Activated T-cell treated with anti-CD3 and anti-CD28 coated beads, Interleukin-2, amount 50 U/mL, for 72 hours (primary cell): Measurements from ENCODE around the gene MYBPH. TPM values are rescaled to one million over a fixed set of nuclear protein-coding genes. Genes with fewer than 3 reads are reported as not detected.

Experiments
- ATAC-seq, 2 donors: fragments of 150-1000 bp; cut with Tn5 transposase; replicated peaks in 1 of 2; 2 replicates each; pipeline ENCODE4 v1.10.0; 2021; ENCODE audit warnings: moderate library complexity in 2 of 2, mild to moderate bottlenecking in 1 of 2
- DNase-seq, 2 donors: peaks; one replicate each; pipeline ENCODE4 v3.0.0; 2021 to 2022; ENCODE audit warnings: mixed read lengths in 1 of 2
- H3K27ac Mint-ChIP-seq: one replicate; pipeline ENCODE4 v1.8.0; 2022; ENCODE audit warnings: mild to moderate bottlenecking, moderate library complexity, mixed read lengths
- H3K27me3 Mint-ChIP-seq: one replicate; pipeline ENCODE4 v1.8.0; 2022; ENCODE audit warnings: low read depth, mixed read lengths
- H3K36me3 Mint-ChIP-seq, 2 donors: one replicate each; pipeline ENCODE4 v1.8.0; 2022; ENCODE audit warnings: mixed read lengths in 2 of 2, mild to moderate bottlenecking in 1 of 2; ENCODE audit not compliant: insufficient read depth in 2 of 2
- H3K4me1 Mint-ChIP-seq: one replicate; pipeline ENCODE4 v1.8.0; 2022; ENCODE audit warnings: low read depth, mixed read lengths
- H3K4me3 Mint-ChIP-seq, 2 donors: one replicate each; pipeline ENCODE4 v1.8.0; 2022; ENCODE audit warnings: mild to moderate bottlenecking in 2 of 2, mixed read lengths in 2 of 2, moderate library complexity in 2 of 2
- H3K9me3 Mint-ChIP-seq, 2 donors: one replicate each; pipeline ENCODE4 v1.8.0; 2022; ENCODE audit warnings: mixed read lengths in 2 of 2
- total RNA-seq, 2 donors: library from RNA; stranded (reverse); gene quantifications; one replicate each; pipeline ENCODE4 v1.2.3, GENCODE V29; 2022

MYBPH gene
- total RNA-seq, 2 donors from 2014 or later = not detected

GRCh38 chr1:203172184-203173010 is 3.2 kb downstream of the MYBPH start:
- no peaks in the 10 kb centered on the region for H3K4me1 Mint-ChIP-seq
- H3K36me3 Mint-ChIP-seq = no peaks in the 10 kb centered on the region
- no peak overlapping the region for H3K27ac Mint-ChIP-seq
- no peaks in the 10 kb centered on the region for H3K27me3 Mint-ChIP-seq
- no peak overlapping the region for H3K4me3 Mint-ChIP-seq
- no peaks in the 10 kb centered on the region for H3K9me3 Mint-ChIP-seq
- peak; percentile 53 to 60 for ATAC-seq
- peak; percentile 56 to 61 for DNase-seq

DNA sequence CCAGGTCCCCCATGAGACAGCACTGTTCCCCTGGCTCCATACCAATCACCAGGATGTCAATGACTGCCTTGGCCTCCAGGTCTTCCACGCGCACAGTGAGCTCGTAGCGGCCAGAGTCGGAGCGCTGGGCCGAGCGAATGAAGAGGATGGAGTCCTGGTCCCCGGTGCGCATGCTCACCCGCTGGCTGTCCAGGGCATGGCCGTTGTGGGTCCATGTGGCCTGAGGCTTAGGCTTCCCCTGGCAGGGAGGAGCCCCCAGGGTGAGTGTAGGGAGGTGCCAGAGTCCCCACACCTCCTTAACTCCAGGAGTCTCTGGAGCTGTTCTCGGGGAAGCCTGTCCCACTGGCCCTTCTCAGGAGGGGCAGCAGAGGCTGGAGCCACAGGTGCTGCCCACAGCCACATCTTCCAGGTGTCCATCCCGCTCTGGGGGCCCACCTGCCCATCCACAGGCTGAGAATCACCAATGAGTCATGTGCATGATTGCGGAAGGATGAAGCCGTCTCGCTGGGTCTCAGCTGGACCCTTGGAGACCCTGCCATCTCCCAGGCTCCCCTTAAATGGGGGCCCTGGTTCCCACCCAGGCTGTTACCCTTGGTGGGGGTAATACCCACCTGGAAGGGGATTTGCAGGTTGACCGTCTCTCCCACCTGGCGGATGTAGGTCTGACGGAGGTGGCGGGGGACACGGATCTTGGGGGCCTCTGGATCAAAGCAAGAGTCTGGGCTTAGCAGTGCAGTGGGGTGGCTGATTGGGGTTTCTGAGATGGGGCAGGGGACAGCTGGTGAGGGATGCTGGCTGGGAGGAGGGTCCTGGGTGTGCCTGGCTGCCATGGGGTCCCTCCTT is 4.1 kb downstream of the MYBPH start:
- Mint-ChIP-seq H3K4me1 (no peaks in the 10 kb centered on the region), H3K36me3 (no peaks in the 10 kb centered on the region), H3K27ac (no peak overlapping the region), H3K27me3 (no peaks in the 10 kb centered on the region), H3K9me3 (no peaks in the 10 kb centered on the region), H3K4me3 (no peak overlapping the region)
- no peak for ATAC-seq
- DNase-seq = no peak

GRCh38 chr1:203170625-203171330 is 4.8 kb downstream of the MYBPH start:
- H3K27me3 Mint-ChIP-seq = no peaks in the 10 kb centered on the region
- ATAC-seq (no peak), DNase-seq (no peak)
- no peak overlapping the region for H3K27ac Mint-ChIP-seq
- no peaks in the 10 kb centered on the region for H3K4me1 Mint-ChIP-seq
- H3K4me3 Mint-ChIP-seq = no peak overlapping the region
- H3K9me3 Mint-ChIP-seq = no peaks in the 10 kb centered on the region
- no peaks in the 10 kb centered on the region for H3K36me3 Mint-ChIP-seq

- no peak for DNase-seq
- Mint-ChIP-seq H3K27ac (no peak overlapping the region), H3K4me1 (no peaks in the 10 kb centered on the region), H3K4me3 (no peak overlapping the region), H3K27me3 (no peaks in the 10 kb centered on the region), H3K36me3 (no peaks in the 10 kb centered on the region), H3K9me3 (no peaks in the 10 kb centered on the region)
- ATAC-seq = no peak
Measured at GRCh38 chr1:203169770-203170520, 5.7 kb downstream of the MYBPH start.

- H3K36me3 Mint-ChIP-seq = no peaks in the 10 kb centered on the region
- H3K27me3 Mint-ChIP-seq = peaks cover 6% of the 10 kb centered on the region
- DNase-seq = no peak
- no peak for ATAC-seq
- no peak overlapping the region for H3K4me3 Mint-ChIP-seq
- no peaks in the 10 kb centered on the region for H3K9me3 Mint-ChIP-seq
- no peaks in the 10 kb centered on the region for H3K4me1 Mint-ChIP-seq
- no peak overlapping the region for H3K27ac Mint-ChIP-seq
Measured at GRCh38 chr1:203168991-203169390, 6.6 kb downstream of the MYBPH start.

GRCh38 chr1:203168256-203168786 is 7.3 kb downstream of the MYBPH start:
- Mint-ChIP-seq H3K9me3 (no peaks in the 10 kb centered on the region), H3K27ac (no peak overlapping the region), H3K27me3 (peaks cover 6% of the 10 kb centered on the region), H3K4me1 (no peaks in the 10 kb centered on the region), H3K4me3 (no peak overlapping the region), H3K36me3 (no peaks in the 10 kb centered on the region)
- DNase-seq (no peak), ATAC-seq (no peak)

GRCh38 chr1:203167913-203168200 is 7.8 kb downstream of the MYBPH start:
- no peak for DNase-seq
- Mint-ChIP-seq H3K27me3 (peaks cover 8% of the 10 kb centered on the region), H3K27ac (no peak overlapping the region), H3K9me3 (no peaks in the 10 kb centered on the region), H3K36me3 (no peaks in the 10 kb centered on the region), H3K4me3 (no peak overlapping the region), H3K4me1 (no peaks in the 10 kb centered on the region)
- no peak for ATAC-seq

GRCh38 chr1:203167026-203167912 is 8.4 kb downstream of the MYBPH start:
- ATAC-seq (no peak), DNase-seq (no peak)
- H3K4me3 Mint-ChIP-seq = no peak overlapping the region
- no peak overlapping the region for H3K27ac Mint-ChIP-seq
- H3K9me3 Mint-ChIP-seq = no peaks in the 10 kb centered on the region
- no peaks in the 10 kb centered on the region for H3K36me3 Mint-ChIP-seq
- H3K27me3 Mint-ChIP-seq = peaks cover 13% of the 10 kb centered on the region
- H3K4me1 Mint-ChIP-seq = no peaks in the 10 kb centered on the region

DNA sequence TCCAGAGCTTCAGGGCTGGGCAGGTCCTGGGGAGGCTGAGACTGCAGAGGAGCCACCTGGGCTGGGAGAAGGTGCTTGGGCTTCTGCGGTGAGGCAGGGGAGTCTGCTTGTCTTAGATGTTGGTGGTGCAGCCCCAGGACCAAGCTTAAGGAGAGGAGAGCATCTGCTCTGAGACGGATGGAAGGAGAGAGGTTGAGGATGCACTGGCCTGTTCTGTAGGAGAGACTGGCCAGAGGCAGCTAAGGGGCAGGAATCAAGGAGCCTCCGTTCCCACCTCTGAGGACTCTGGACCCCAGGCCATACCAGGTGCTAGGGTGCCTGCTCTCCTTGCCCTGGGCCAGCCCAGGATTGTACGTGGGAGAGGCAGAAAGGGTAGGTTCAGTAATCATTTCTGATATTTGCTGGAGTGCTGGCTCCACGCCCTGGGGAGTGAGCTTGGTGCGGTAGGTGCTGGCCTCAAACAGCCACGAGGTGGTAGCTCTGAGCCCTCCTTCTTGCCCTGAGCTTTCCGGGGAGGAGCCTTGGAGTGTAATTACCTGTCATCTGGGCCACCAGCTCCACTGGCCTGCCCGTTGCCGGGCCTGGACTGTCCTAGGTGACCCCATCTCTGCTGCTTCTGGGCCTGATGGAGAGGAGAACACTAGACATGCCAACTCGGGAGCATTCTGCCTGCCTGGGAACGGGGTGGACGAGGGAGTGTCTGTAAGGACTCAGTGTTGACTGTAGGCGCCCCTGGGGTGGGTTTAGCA is 9.3 kb downstream of the MYBPH start:
- no peaks in the 10 kb centered on the region for H3K4me1 Mint-ChIP-seq
- H3K9me3 Mint-ChIP-seq = no peaks in the 10 kb centered on the region
- DNase-seq (no peak), ATAC-seq (peak in 1 of 2 donors; percentile 24)
- no peak overlapping the region for H3K4me3 Mint-ChIP-seq
- H3K36me3 Mint-ChIP-seq = no peaks in the 10 kb centered on the region
- H3K27ac Mint-ChIP-seq = no peak overlapping the region
- H3K27me3 Mint-ChIP-seq = peaks cover 13% of the 10 kb centered on the region

GRCh38 chr1:203165800-203166161 is 9.8 kb downstream of the MYBPH start:
- DNase-seq (no peak), ATAC-seq (no peak)
- Mint-ChIP-seq H3K9me3 (no peaks in the 10 kb centered on the region), H3K4me1 (no peaks in the 10 kb centered on the region), H3K36me3 (no peaks in the 10 kb centered on the region), H3K27ac (no peak overlapping the region), H3K4me3 (no peak overlapping the region), H3K27me3 (peaks cover 13% of the 10 kb centered on the region)

DNA sequence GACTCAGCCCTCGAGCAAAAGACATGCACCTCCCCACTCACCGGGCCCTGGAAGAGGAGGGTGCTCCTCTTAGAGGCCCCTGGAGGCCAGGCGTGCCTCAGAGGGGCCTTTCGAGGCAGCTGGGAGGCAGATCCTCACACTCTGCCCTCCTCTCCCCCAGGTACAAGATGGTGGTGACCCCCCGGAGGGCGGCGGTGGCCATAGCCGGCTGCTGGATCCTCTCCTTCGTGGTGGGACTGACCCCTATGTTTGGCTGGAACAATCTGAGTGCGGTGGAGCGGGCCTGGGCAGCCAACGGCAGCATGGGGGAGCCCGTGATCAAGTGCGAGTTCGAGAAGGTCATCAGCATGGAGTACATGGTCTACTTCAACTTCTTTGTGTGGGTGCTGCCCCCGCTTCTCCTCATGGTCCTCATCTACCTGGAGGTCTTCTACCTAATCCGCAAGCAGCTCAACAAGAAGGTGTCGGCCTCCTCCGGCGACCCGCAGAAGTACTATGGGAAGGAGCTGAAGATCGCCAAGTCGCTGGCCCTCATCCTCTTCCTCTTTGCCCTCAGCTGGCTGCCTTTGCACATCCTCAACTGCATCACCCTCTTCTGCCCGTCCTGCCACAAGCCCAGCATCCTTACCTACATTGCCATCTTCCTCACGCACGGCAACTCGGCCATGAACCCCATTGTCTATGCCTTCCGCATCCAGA is 10.4 kb downstream of the MYBPH start:
- Mint-ChIP-seq H3K9me3 (no peaks in the 10 kb centered on the region), H3K27me3 (peaks cover 13% of the 10 kb centered on the region), H3K36me3 (no peaks in the 10 kb centered on the region), H3K4me3 (no peak overlapping the region), H3K4me1 (no peaks in the 10 kb centered on the region), H3K27ac (no peak overlapping the region)
- ATAC-seq = no peak
- no peak for DNase-seq
